Measurements from ENCODE around the gene NOA1.

The NOA1 gene

DNA sequence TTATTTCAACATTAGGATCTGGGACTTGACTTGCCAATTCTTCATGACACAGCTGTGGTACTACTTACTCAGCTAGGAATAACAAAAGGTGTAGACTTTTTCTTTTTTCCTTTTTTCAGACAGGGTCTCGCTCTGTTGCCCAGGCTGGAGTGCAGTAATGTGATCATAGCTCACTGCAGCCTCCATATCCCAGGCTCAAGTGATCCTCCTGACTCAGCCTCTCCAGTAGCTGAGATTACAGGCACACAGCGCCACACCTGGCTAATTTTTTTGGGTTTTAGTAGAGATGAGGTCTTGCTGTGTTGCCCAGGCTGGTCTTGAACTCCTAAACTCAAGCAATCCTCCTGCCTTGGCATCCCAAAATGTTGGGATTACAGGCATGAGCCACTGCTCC is 16.3 kb downstream of the NOA1 start:
- TF ChIP-seq, protein P1, sequence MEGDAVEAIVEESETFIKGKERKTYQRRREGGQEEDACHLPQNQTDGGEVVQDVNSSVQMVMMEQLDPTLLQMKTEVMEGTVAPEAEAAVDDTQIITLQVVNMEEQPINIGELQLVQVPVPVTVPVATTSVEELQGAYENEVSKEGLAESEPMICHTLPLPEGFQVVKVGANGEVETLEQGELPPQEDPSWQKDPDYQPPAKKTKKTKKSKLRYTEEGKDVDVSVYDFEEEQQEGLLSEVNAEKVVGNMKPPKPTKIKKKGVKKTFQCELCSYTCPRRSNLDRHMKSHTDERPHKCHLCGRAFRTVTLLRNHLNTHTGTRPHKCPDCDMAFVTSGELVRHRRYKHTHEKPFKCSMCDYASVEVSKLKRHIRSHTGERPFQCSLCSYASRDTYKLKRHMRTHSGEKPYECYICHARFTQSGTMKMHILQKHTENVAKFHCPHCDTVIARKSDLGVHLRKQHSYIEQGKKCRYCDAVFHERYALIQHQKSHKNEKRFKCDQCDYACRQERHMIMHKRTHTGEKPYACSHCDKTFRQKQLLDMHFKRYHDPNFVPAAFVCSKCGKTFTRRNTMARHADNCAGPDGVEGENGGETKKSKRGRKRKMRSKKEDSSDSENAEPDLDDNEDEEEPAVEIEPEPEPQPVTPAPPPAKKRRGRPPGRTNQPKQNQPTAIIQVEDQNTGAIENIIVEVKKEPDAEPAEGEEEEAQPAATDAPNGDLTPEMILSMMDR (IDR thresholded peaks at IDR 0.05; ENCODE audit: low read depth, low read length, poor library complexity, severe bottlenecking) = no peak
- TF ChIP-seq EZH2phosphoT487 (IDR thresholded peaks at IDR 0.05; ENCODE audit: borderline replicate concordance, low read length) = no peak
- H3K9me2 ChIP-seq (replicated peaks; ENCODE audit: control insufficient read depth, low read length) = no peaks in the 10 kb centered on the region
- H3F3A ChIP-seq (ENCODE audit: control insufficient read depth, insufficient read depth) = no peaks in the 10 kb centered on the region
- H3K4me2 ChIP-seq (ENCODE audit: low read length) = no peak overlapping the region
- H4K20me1 ChIP-seq (ENCODE audit: control insufficient read depth, insufficient read depth, low read depth, low read length) = no peaks in the 10 kb centered on the region
- no peak overlapping the region for H3K27ac ChIP-seq (ENCODE audit: low read depth, low read length)
- H3K36me3 ChIP-seq (ENCODE audit: control insufficient read depth, low read length) = peaks cover 49% of the 10 kb centered on the region
- H3K79me2 ChIP-seq (ENCODE audit: control insufficient read depth, low read length) = no peaks in the 10 kb centered on the region
- H3K4me3 ChIP-seq (ENCODE audit: low read length) = no peak overlapping the region
- H3K4me1 ChIP-seq (ENCODE audit: control insufficient read depth, low read length) = no peaks in the 10 kb centered on the region
- H3K9me3 ChIP-seq (ENCODE audit: control insufficient read depth, insufficient read depth, low read length) = no peaks in the 10 kb centered on the region
- no peaks in the 10 kb centered on the region for H3K27me3 ChIP-seq (ENCODE audit: control insufficient read depth, low read length)

DNA sequence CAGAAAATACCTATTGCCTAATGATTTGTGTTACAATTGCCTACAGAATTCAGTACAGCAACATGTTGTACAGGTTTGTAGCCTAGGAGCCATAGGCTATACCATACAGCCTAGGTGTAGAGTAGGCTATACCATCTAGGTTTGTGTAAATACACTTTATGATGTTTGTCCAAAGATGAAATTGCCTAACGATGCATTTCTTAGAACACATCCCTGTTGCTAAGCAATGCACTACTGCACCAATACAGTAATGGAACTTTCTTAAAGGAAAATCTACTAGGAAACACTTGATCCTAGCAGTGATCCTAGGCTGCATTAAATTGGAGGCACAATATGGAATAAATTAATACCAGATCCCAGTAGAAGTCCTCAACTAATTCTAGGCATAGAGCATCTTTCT is 18.3 kb downstream of the NOA1 start:
- H3F3A ChIP-seq (ENCODE audit: control insufficient read depth, insufficient read depth) = no peaks in the 10 kb centered on the region
- no peaks in the 10 kb centered on the region for H3K9me2 ChIP-seq (replicated peaks; ENCODE audit: control insufficient read depth, low read length)
- no peak overlapping the region for H3K4me3 ChIP-seq (ENCODE audit: low read length)
- no peaks in the 10 kb centered on the region for H3K79me2 ChIP-seq (ENCODE audit: control insufficient read depth, low read length)
- TF ChIP-seq, protein P1 (IDR thresholded peaks at IDR 0.05; ENCODE audit: low read depth, low read length, poor library complexity, severe bottlenecking) = no peak
- no peak for TF ChIP-seq EZH2phosphoT487 (IDR thresholded peaks at IDR 0.05; ENCODE audit: borderline replicate concordance, low read length)
- no peaks in the 10 kb centered on the region for H3K9me3 ChIP-seq (ENCODE audit: control insufficient read depth, insufficient read depth, low read length)
- H3K4me1 ChIP-seq (ENCODE audit: control insufficient read depth, low read length) = no peaks in the 10 kb centered on the region
- no peak overlapping the region for H3K4me2 ChIP-seq (ENCODE audit: low read length)
- no peak overlapping the region for H3K27ac ChIP-seq (ENCODE audit: low read depth, low read length)
- no peaks in the 10 kb centered on the region for H3K27me3 ChIP-seq (ENCODE audit: control insufficient read depth, low read length)
- H4K20me1 ChIP-seq (ENCODE audit: control insufficient read depth, insufficient read depth, low read depth, low read length) = no peaks in the 10 kb centered on the region
- peaks cover 29% of the 10 kb centered on the region for H3K36me3 ChIP-seq (ENCODE audit: control insufficient read depth, low read length)

DNA sequence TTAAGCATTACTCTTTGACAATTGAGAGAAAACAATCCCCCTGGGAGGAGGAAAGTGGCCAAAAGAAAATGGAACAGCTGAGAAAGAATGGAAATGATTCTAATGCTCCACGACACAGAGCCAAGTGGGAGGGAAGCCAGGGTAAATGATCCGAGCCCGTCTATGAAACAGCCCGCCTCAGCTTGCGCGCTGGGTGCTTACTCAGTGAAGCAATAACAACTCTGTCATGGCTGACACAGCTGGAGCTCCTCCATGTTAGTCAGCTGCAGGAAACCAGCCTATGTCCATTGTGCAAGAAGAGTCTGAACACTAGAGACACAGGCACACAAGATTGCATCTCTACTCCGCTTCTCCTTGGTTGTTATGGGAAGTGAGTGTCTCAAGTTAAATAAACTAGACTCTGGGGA is 19.3 kb downstream of the NOA1 start:
- Histone ChIP-seq H3K36me3 (ENCODE audit: control insufficient read depth, low read length) (peaks cover 22% of the 10 kb centered on the region), H3K27ac (ENCODE audit: low read depth, low read length) (no peak overlapping the region), H3K4me3 (ENCODE audit: low read length) (no peak overlapping the region), H4K20me1 (ENCODE audit: control insufficient read depth, insufficient read depth, low read depth, low read length) (no peaks in the 10 kb centered on the region), H3K9me3 (ENCODE audit: control insufficient read depth, insufficient read depth, low read length) (no peaks in the 10 kb centered on the region), H3F3A (ENCODE audit: control insufficient read depth, insufficient read depth) (no peaks in the 10 kb centered on the region), H3K4me2 (ENCODE audit: low read length) (no peak overlapping the region), H3K27me3 (ENCODE audit: control insufficient read depth, low read length) (no peaks in the 10 kb centered on the region), H3K9me2 (replicated peaks; ENCODE audit: control insufficient read depth, low read length) (no peaks in the 10 kb centered on the region), H3K79me2 (ENCODE audit: control insufficient read depth, low read length) (no peaks in the 10 kb centered on the region), H3K4me1 (ENCODE audit: control insufficient read depth, low read length) (no peaks in the 10 kb centered on the region)
- no peak for TF ChIP-seq EZH2phosphoT487 (IDR thresholded peaks at IDR 0.05; ENCODE audit: borderline replicate concordance, low read length)
- TF ChIP-seq, protein P1 (IDR thresholded peaks at IDR 0.05; ENCODE audit: low read depth, low read length, poor library complexity, severe bottlenecking) = no peak

Measured in DOHH2 (cell line).